GM12878 (cell line): ENCODE data around the gene IFI27L2. TPM values are rescaled to one million over a fixed set of nuclear protein-coding genes. Genes with fewer than 3 reads are reported as not detected.

ENCODE experiments used
- ATAC-seq: fragments of 200-7000 bp; cut with Tn5 transposase; 3 replicates; pipeline ENCODE4 v1.9.1; 2020; ENCODE audit warnings: mild to moderate bottlenecking, moderate library complexity
- BruUV-seq: library from RNA; stranded (reverse); fragments of 400-500 nt; replicated peaks from 2 replicates; lab custom pipeline; 2021; lab: Mats Ljungman, UMichigan
- CTCF ChIA-PET: fragments of 300-600 bp; sonication (Branson Sonifier 250); formaldehyde crosslinking; extraction: SDS; loops from one replicate; lab custom pipeline; 2021; ENCODE audit warnings: inconsistent platforms; lab: Yijun Ruan, JAX
- POLR2A ChIA-PET: fragments of 350-600 bp; formaldehyde crosslinking; extraction: SDS; loops from one replicate; lab custom pipeline; 2021; ENCODE audit warnings: inconsistent platforms; lab: Charles Lee
- RAD21 ChIA-PET: fragments of 300-600 bp; sonication (Branson Sonifier 250); formaldehyde crosslinking; loops from one replicate; lab custom pipeline; 2023; ENCODE audit warnings: antibody characterized with exemption; ENCODE audit not compliant: unreplicated experiment; lab: Charles Lee
- SMC1A ChIA-PET: fragments of 300-600 bp; sonication (Branson Sonifier 250); formaldehyde crosslinking; loops from one replicate; lab custom pipeline; 2023; ENCODE audit not compliant: unreplicated experiment, uncharacterized antibody; lab: Charles Lee
- DNase-seq: peaks from one replicate; pipeline ENCODE4 v3.0.0-alpha.2; 2011; ENCODE audit warnings: low read depth, low spot score
- FAIRE-seq: peaks from 3 replicates; lab custom pipeline; 2011; peaks lifted over from hg19 to GRCh38; lab: Jason Lieb, UNC
- H2AFZ ChIP-seq: 2 replicates; pipeline ENCODE4 v1.6.0; 2011; ENCODE audit warnings: low read depth, low read length, control low read depth; ENCODE audit not compliant: control insufficient read depth
- H3K27ac ChIP-seq: 2 replicates; pipeline ENCODE4 v1.5.1; 2011; ENCODE audit warnings: control low read depth; ENCODE audit not compliant: control insufficient read depth, insufficient read depth
- H3K27me3 ChIP-seq, 2 experiments: replicated peaks in 1 of 2; 2 replicates each; pipeline versions ENCODE4 v1.6.0 to v1.6.1; 2011; ENCODE audit warnings: low read length in 1 of 2; ENCODE audit not compliant: control insufficient read depth in 2 of 2, insufficient read depth in 2 of 2
- H3K36me3 ChIP-seq, 2 experiments: 2 replicates each; pipeline ENCODE4 v1.5.1; 2011; ENCODE audit warnings: low read length in 1 of 2; ENCODE audit not compliant: control insufficient read depth in 2 of 2, insufficient read depth in 2 of 2
- H3K4me1 ChIP-seq: 2 replicates; pipeline ENCODE4 v1.6.1; 2011; ENCODE audit warnings: mild to moderate bottlenecking, low read length, moderate library complexity, mixed read lengths; ENCODE audit not compliant: control insufficient read depth, insufficient read depth
- H3K4me2 ChIP-seq: 2 replicates; pipeline ENCODE4 v1.6.0; 2011; ENCODE audit warnings: control low read depth; ENCODE audit not compliant: control insufficient read depth, insufficient read depth
- H3K4me3 ChIP-seq: fragments of 200-600 bp; sonication (generic); 2 replicates; pipeline ENCODE4 v1.5.1; 2016
- H3K79me2 ChIP-seq: 2 replicates; pipeline ENCODE4 v1.6.0; 2011; ENCODE audit warnings: low read length; ENCODE audit not compliant: control insufficient read depth, insufficient read depth
- H3K9ac ChIP-seq: 2 replicates; pipeline ENCODE4 v1.8.0; 2011; ENCODE audit warnings: low read length, control low read depth, mixed read lengths; ENCODE audit not compliant: control insufficient read depth, insufficient read depth
- H3K9me3 ChIP-seq: replicated peaks from 3 replicates; pipeline ENCODE4 v1.5.1; 2011; ENCODE audit warnings: mild to moderate bottlenecking, low read length; ENCODE audit not compliant: control insufficient read depth, insufficient read depth
- H4K20me1 ChIP-seq: 2 replicates; pipeline ENCODE4 v1.6.0; 2011; ENCODE audit not compliant: control insufficient read depth, insufficient read depth
- ATF7 ChIP-seq: fragments of 450-650 bp; IDR thresholded peaks from 2 replicates; pipeline ENCODE4 v1.6.1; 2016; ENCODE audit warnings: low read depth, mild to moderate bottlenecking
- RELA ChIP-seq: fragments of 450-650 bp; IDR thresholded peaks from 2 replicates; pipeline ENCODE4 v1.8.0; 2014; ENCODE audit warnings: borderline replicate concordance; ENCODE audit not compliant: partially characterized antibody
- ZNF592 ChIP-seq: fragments of 450-650 bp; IDR thresholded peaks from 2 replicates; pipeline ENCODE4 v1.6.1; 2017; ENCODE audit warnings: mild to moderate bottlenecking, moderate library complexity
- WGBS: methylation state at CpG from one replicate; pipeline ENCODE4 v1.1.6; 2016; ENCODE audit warnings: low lambda C conversion rate; ENCODE audit not compliant: insufficient replicate concordance, insufficient coverage; ENCODE audit errors: missing lambda C conversion rate; 5-methylcytosine and 5-hydroxymethylcytosine counted together
- in situ Hi-C: fragments of 300-500 bp; cut with MboI; formaldehyde crosslinking; loops from 9 replicates; pipeline ENCODE4 v1.14.3; 2018; ENCODE audit warnings: mixed read lengths
- intact Hi-C: fragments of 100-400 bp; cut with micrococcal nuclease; formaldehyde crosslinking; loops from one replicate; pipeline ENCODE4 v1.14.2; 2022; ENCODE audit not compliant: unreplicated experiment
- polyA plus RNA-seq, 11 experiments: library from polyadenylated mRNA; depleted of rRNA in 4 of 11; unstranded in 6 of 11; stranded (reverse) in 5 of 11; fragments of >200 nt; fragmentation: Nextera tagmentation in 4 of 11; fragmentation: Illumina TruSeq in 1 of 11; extraction: Ambion mirVana in 4 of 11; extraction: Trizol in 1 of 11; gene quantifications; 1 replicate in 1 of 11; 2 replicates in 10 of 11; pipeline versions ENCODE4 v1.2.1 to v1.2.3, GENCODE V29; 2011 to 2016; ENCODE audit warnings: inconsistent platforms in 2 of 11, missing spikeins in 2 of 11, low read depth in 1 of 11
- total RNA-seq, 4 experiments: library from RNA; depleted of rRNA in 3 of 4; stranded (reverse); fragments of >200 nt in 3 of 4; fragmentation: Illumina TruSeq in 1 of 4; extraction: Trizol in 1 of 4; gene quantifications; 2 replicates each; pipeline versions ENCODE4 v1.2.1 to v1.2.3, GENCODE V29; 2013 to 2021

The IFI27L2 gene
- total and polyA plus RNA-seq, 10 of the 15 experiments (the other 5 are each of a cell fraction or from before 2014, with no cell fraction given), result 26.6 to 134 (median 60.3) TPM

GRCh38 chr14:94113490-94113889 is 15.9 kb downstream of the IFI27L2 start:
- Histone ChIP-seq H3K4me1 (no peaks in the 10 kb centered on the region), H2AFZ (no peak overlapping the region), H3K9ac (no peak overlapping the region), H3K4me2 (no peak overlapping the region), H3K27me3 (peaks cover 2 to 5% of the 10 kb centered on the region in 2 experiments; a peak in 3 of 4 replicates), H3K9me3 (no peaks in the 10 kb centered on the region), H3K79me2 (no peaks in the 10 kb centered on the region), H3K27ac (no peak overlapping the region), H3K4me3 (no peak overlapping the region), H3K36me3 (no peaks in the 10 kb centered on the region), H4K20me1 (no peaks in the 10 kb centered on the region)
- ChIA-PET CTCF (interaction anchor here (1.8 to 2.7 kb wide), 2 partner anchors 18 to 78 kb away, joined by 4 to 7 read pairs; no protein-coding TSS in a partner anchor), SMC1A (interaction anchor here (0.8 kb wide), 1 partner anchor 173 kb away, joined by 3 read pairs; no protein-coding TSS in a partner anchor), RAD21 (no interaction called here), POLR2A (interaction anchor here (0.6 to 0.7 kb wide), 2 partner anchors 14 to 1118 kb away, joined by 3 to 4 read pairs; no protein-coding TSS in a partner anchor)
- ATAC-seq (no peak), DNase-seq (no peak), FAIRE-seq (no peak)
- WGBS, result 67% methylated on average over 6 of the region's 6 CpGs
- no TSS peak for BruUV-seq
- intact Hi-C loops, result no loop called here
- in situ Hi-C loops, result no loop called here
- no peak for TF ChIP-seq RELA
- TF ChIP-seq ZNF592, result no peak
- TF ChIP-seq ATF7, result no peak
